Skeletal muscle satellite cell (primary cell): Measurements from ENCODE around the gene LPAR1. TPM values are rescaled to one million over a fixed set of nuclear protein-coding genes. Genes with fewer than 3 reads are reported as not detected.
"Not testable (repeated sequence)": the region's sequence is repeated elsewhere in the genome, so short reads cannot be mapped to it uniquely, and the experiment has no call there.

Experiments
- H3K27me3 ChIP-seq: 2 replicates; pipeline ENCODE4 v1.7.0; 2013; ENCODE audit warnings: low read length; ENCODE audit not compliant: control insufficient read depth, insufficient read depth
- H3K36me3 ChIP-seq: 2 replicates; pipeline ENCODE4 v1.7.0; 2013; ENCODE audit warnings: mild to moderate bottlenecking, control low read depth, low read length; ENCODE audit not compliant: insufficient read depth
- H3K4me1 ChIP-seq: 2 replicates; pipeline ENCODE4 v1.7.0; 2013; ENCODE audit warnings: low read length; ENCODE audit not compliant: control insufficient read depth, insufficient read depth
- H3K4me2 ChIP-seq: 2 replicates; pipeline ENCODE4 v1.7.0; 2013; ENCODE audit warnings: mild to moderate bottlenecking, low read length
- H3K4me3 ChIP-seq: 2 replicates; pipeline ENCODE4 v1.7.0; 2013; ENCODE audit warnings: low read length
- H3K9ac ChIP-seq: 2 replicates; pipeline ENCODE4 v1.7.0; 2013; ENCODE audit warnings: mild to moderate bottlenecking, low read depth, low read length, moderate library complexity
- H3K9me3 ChIP-seq: replicated peaks from 2 replicates; pipeline ENCODE4 v1.7.0; 2013; ENCODE audit warnings: mild to moderate bottlenecking, control low read depth, low read length
- small RNA-seq: library from RNA; depleted of rRNA; stranded (forward); fragments of <200 nt; gene quantifications from one replicate; pipeline ENCODE3, GENCODE V24; 2012

LPAR1 gene

DNA sequence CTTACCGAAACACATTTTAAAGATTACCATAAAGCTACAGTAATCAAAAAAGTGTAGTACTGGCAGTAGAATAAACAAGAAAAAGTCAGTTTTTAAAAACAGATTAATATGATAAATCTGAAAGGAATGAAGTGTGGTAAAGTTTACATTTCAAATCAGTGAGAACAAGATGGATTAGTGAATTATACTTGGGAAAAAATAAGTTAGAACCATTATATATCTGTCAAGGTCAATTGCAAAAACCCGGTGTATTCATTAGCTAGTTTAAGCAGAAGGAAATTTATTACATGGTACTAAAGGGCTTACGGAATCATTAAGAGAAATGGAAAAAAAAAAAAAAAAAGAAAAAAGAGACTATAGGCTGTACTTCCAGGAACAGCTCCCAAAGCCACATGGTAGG, 205.3 kb downstream of the LPAR1 start:
- no peaks in the 10 kb centered on the region for H3K27me3 ChIP-seq
- H3K4me1 ChIP-seq, result peaks cover 39% of the 10 kb centered on the region
- no peak overlapping the region for H3K9ac ChIP-seq
- H3K4me3 ChIP-seq, result no peak overlapping the region
- H3K9me3 ChIP-seq, result no peaks in the 10 kb centered on the region
- no peak overlapping the region for H3K4me2 ChIP-seq
- H3K36me3 ChIP-seq, result no peaks in the 10 kb centered on the region

DNA sequence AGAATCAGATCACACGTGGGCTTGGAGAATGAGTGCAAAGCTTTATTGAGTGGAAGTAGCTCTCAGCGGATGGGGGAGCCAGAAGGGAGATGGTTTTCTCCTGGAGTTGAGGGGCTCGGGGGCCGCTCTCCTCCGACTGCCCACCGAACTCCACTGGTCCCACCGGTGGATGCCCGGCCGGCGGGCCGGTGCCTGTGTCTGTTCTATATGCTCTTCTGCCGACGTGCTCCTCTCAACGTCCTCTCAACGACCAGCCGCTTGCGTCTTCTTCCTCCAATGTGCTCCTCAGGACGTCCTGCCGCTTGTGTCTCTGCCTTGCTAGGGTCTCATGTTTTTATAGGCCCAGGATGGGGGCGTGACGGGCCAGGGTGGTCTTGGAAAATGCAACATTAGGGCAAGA, 207.8 kb downstream of the LPAR1 start:
- Histone ChIP-seq H3K9ac (no peak overlapping the region), H3K27me3 (no peaks in the 10 kb centered on the region), H3K36me3 (no peaks in the 10 kb centered on the region), H3K4me3 (no peak overlapping the region), H3K4me2 (no peak overlapping the region), H3K4me1 (peaks cover 20% of the 10 kb centered on the region), H3K9me3 (no peaks in the 10 kb centered on the region)

DNA sequence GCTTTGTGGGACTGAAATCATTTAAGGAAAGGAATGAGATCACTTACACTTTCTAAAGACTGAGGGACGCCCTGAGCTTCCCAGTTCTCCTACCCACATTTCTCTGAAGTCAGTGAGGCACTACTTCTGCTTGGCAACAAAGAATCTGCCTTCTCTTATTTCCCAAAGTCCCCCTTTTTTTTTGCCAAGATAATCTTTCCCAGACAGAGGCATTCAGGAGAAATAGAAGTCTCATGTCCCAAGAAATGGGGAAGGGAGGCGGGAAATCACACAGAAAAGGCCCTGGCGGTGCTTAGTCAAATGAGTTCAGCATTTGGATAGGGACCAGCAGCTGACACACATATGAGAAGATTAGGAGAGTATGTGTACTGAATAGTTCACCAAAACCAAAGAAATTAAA, 210.0 kb downstream of the LPAR1 start:
- Histone ChIP-seq H3K4me2 (no peak overlapping the region), H3K9me3 (no peaks in the 10 kb centered on the region), H3K9ac (no peak overlapping the region), H3K27me3 (no peaks in the 10 kb centered on the region), H3K4me1 (peaks cover 13% of the 10 kb centered on the region), H3K36me3 (no peaks in the 10 kb centered on the region), H3K4me3 (no peak overlapping the region)

DNA sequence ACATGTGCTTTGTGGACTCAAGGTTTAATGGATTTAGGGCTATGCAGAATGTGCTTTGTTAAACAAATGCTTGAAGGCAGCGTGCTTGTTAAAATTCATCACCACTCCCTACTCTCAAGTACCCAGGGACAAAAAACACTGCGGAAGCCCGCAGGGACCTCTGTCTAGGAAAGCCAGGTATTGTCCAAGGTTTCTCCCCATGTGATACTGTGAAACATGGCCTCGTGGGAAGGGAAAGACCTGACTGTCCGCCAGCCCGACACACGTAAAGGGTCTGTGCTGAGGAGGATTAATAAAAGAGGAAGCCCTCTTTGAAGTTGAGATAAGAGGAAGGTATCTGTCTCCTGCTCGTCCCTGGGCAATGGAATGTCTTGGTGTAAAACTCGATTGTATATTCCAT, 211.9 kb downstream of the LPAR1 start:
- H3K4me3 ChIP-seq, H3K36me3 ChIP-seq, H3K4me1 ChIP-seq, H3K9ac ChIP-seq, H3K27me3 ChIP-seq, H3K4me2 ChIP-seq, H3K9me3 ChIP-seq: not testable (repeated sequence)

- no peaks in the 10 kb centered on the region for H3K4me1 ChIP-seq
- no peaks in the 10 kb centered on the region for H3K9me3 ChIP-seq
- H3K4me2 ChIP-seq, result no peak overlapping the region
- no peaks in the 10 kb centered on the region for H3K27me3 ChIP-seq
- H3K9ac ChIP-seq, result no peak overlapping the region
- no peak overlapping the region for H3K4me3 ChIP-seq
- no peaks in the 10 kb centered on the region for H3K36me3 ChIP-seq
Measured at GRCh38 chr9:110825950-110826349, 212.3 kb downstream of the LPAR1 start.

DNA sequence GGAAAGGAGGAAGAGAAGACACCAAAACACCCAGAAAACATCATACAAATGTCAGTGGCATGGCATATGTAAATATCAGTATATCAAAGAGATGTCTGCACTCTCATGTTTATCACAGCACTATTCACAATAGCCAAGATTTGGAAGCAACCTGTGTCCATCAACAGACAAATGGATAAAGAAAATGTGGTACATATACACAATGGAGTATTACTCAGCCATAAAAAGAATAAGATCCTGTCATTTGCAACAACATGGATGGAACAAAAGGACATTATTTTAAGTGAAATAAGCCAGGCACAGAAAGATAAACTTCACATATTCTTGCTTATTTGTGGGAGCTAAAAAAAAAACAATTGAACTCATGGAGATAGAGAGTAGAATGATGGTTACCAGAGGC, 213.1 kb downstream of the LPAR1 start:
- not testable (repeated sequence) for H3K9me3 ChIP-seq, H3K4me3 ChIP-seq, H3K9ac ChIP-seq, H3K4me2 ChIP-seq, H3K4me1 ChIP-seq, H3K27me3 ChIP-seq, H3K36me3 ChIP-seq

Small RNA genes lying within 50 kb of the gene (small RNA-seq; reads per million reads assigned to genes)
- gene RF00019 (not detected), gene RNU6-432P (not detected)
